A549 (cell line): ENCODE results near the gene GFAP.

Experiments used
- CBX8 ChIP-seq: fragments of 200-600 bp; sonication (generic); IDR thresholded peaks from 2 replicates; pipeline ENCODE4 v1.6.1; 2016
- EP300 ChIP-seq, 2 experiments: fragments of >200 bp; sonication (Bioruptor Twin); formaldehyde crosslinking; IDR thresholded peaks; 2 replicates in 1 of 2; 3 replicates in 1 of 2; pipeline ENCODE4 v1.6.1; 2016 to 2017
- JUN ChIP-seq, 2 experiments: fragments of >200 bp; sonication (Bioruptor Twin); formaldehyde crosslinking; IDR thresholded peaks; 2 replicates in 1 of 2; 3 replicates in 1 of 2; pipeline ENCODE4 v1.6.1; 2016 to 2017
- MAFK ChIP-seq: fragments of 450-650 bp; IDR thresholded peaks from 2 replicates; pipeline ENCODE4 v1.6.1; 2014; ENCODE audit not compliant: partially characterized antibody
- POLR2A ChIP-seq: IDR thresholded peaks from 2 replicates; pipeline ENCODE4 v1.6.1; 2012; ENCODE audit warnings: mild to moderate bottlenecking, low read length
- RAD21 ChIP-seq, 2 experiments: fragments of >200 bp in 1 of 2; sonication (Bioruptor Twin) in 1 of 2; formaldehyde crosslinking in 1 of 2; IDR thresholded peaks in 1 of 2; conservative IDR thresholded peaks in 1 of 2; 2 replicates in 1 of 2; 3 replicates in 1 of 2; pipeline ENCODE4 v1.6.1; 2012 to 2018; ENCODE audit warnings: inconsistent platforms in 1 of 2
- TP53 ChIP-seq: fragments of 250-450 bp; sonication (Bioruptor Pico); IDR thresholded peaks from 2 replicates; pipeline ENCODE4 v1.5.0; 2021; ENCODE audit warnings: mild to moderate bottlenecking, moderate library complexity
- TF ChIP-seq, protein P1 (sequence below): fragments of >200 bp; sonication (Bioruptor Twin); formaldehyde crosslinking; IDR thresholded peaks from 3 replicates; pipeline ENCODE4 v1.5.1; 2016
- TF ChIP-seq, protein P2 (sequence below): fragments of >200 bp; sonication (Bioruptor Twin); formaldehyde crosslinking; IDR thresholded peaks from 3 replicates; pipeline ENCODE4 v1.6.1; 2016

DNA sequence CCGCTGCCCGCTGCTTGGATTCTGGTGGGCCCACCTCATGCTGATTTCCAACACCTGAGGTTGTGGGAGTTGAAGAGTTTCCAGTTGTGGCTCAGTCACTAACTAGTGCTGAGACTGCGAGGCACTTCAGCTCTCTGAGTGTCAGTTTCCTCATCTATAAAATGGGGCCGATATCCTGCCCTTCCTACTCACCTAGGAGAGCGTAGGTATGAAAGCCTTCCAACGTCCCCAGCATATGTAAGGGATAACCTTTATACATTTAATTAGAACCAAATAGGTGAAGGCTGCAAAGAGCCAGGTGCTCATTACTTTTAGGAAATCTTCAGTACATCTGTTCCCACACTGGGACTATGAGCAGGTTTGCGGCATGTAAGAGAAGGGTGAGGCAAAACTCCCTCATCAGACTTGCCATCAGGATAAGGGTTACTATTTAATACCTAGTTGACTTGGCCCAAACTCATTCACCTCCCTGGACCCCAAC, 33.1 kb upstream of the GFAP start:
- TF ChIP-seq, protein P1, sequence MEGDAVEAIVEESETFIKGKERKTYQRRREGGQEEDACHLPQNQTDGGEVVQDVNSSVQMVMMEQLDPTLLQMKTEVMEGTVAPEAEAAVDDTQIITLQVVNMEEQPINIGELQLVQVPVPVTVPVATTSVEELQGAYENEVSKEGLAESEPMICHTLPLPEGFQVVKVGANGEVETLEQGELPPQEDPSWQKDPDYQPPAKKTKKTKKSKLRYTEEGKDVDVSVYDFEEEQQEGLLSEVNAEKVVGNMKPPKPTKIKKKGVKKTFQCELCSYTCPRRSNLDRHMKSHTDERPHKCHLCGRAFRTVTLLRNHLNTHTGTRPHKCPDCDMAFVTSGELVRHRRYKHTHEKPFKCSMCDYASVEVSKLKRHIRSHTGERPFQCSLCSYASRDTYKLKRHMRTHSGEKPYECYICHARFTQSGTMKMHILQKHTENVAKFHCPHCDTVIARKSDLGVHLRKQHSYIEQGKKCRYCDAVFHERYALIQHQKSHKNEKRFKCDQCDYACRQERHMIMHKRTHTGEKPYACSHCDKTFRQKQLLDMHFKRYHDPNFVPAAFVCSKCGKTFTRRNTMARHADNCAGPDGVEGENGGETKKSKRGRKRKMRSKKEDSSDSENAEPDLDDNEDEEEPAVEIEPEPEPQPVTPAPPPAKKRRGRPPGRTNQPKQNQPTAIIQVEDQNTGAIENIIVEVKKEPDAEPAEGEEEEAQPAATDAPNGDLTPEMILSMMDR = no peak
- no peak for TF ChIP-seq EP300 (IDR thresholded peaks at IDR 0.05)
- no peak for TF ChIP-seq POLR2A
- TF ChIP-seq JUN (IDR thresholded peaks at IDR 0.05) = no peak
- no peak for TF ChIP-seq MAFK
- no peak for TF ChIP-seq TP53
- TF ChIP-seq, protein P2, sequence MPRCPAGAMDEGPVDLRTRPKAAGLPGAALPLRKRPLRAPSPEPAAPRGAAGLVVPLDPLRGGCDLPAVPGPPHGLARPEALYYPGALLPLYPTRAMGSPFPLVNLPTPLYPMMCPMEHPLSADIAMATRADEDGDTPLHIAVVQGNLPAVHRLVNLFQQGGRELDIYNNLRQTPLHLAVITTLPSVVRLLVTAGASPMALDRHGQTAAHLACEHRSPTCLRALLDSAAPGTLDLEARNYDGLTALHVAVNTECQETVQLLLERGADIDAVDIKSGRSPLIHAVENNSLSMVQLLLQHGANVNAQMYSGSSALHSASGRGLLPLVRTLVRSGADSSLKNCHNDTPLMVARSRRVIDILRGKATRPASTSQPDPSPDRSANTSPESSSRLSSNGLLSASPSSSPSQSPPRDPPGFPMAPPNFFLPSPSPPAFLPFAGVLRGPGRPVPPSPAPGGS = no peak
- no peak for TF ChIP-seq RAD21 (conservative IDR thresholded peaks at IDR 0.05 in 1 of 2, IDR thresholded peaks at IDR 0.05 in 1 of 2)
- no peak for TF ChIP-seq CBX8
